PC-9 (cell line): ENCODE measurements around the gene PLEKHF1.

Source experiments
- CTCF ChIP-seq: fragments of 200-600 bp; sonication (generic); conservative IDR thresholded peaks from 2 replicates; pipeline ENCODE4 v1.6.1; 2017; ENCODE audit warnings: mixed run types, antibody characterized with exemption, mild to moderate bottlenecking, moderate library complexity
- EZH2 ChIP-seq: fragments of 200-600 bp; sonication (generic); IDR thresholded peaks from 2 replicates; pipeline ENCODE4 v1.8.0; 2017; ENCODE audit warnings: antibody characterized with exemption, low read depth

- TF ChIP-seq CTCF = no peak
- no peak for TF ChIP-seq EZH2
Observed at GRCh38 chr19:29682236-29682895, 17.1 kb downstream of the PLEKHF1 start.
